Liver (tissue), 3 donors: ENCODE results near the gene EIF4ENIF1.

Experiments used
- SP1 ChIP-seq: IDR thresholded peaks from 2 replicates; pipeline ENCODE4 v1.6.1; 2018; ENCODE audit warnings: antibody characterized with exemption, mild to moderate bottlenecking
- TF ChIP-seq, protein P1 (sequence below): fragments of 150-350 bp; IDR thresholded peaks from 2 replicates; pipeline ENCODE4 v1.5.1; 2017; ENCODE audit warnings: improper control_type of control experiment, low read depth, low read length; ENCODE audit not compliant: missing input control
- donor health status: healthy.
- donor health status: healthy.

DNA sequence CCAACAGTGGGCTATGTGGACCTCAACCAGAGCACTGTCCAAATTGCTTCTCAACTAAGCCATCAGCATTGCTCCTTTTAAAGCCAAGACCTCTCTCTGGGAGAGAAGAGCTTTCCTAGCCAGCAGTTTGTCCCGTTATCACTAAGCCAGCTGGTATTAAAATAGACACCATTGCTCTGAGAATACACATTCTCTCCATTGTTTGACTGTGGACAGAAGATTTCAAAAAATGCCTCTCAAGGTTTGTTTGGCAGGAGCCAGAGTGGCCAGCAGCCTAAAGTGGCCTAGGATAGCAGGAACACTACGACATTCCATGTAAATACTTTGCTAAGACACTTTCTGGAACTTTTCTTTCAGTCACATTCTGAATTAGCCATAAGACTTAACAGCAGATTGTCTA lies 41.3 kb downstream of the EIF4ENIF1 start:
- TF ChIP-seq, protein P1, sequence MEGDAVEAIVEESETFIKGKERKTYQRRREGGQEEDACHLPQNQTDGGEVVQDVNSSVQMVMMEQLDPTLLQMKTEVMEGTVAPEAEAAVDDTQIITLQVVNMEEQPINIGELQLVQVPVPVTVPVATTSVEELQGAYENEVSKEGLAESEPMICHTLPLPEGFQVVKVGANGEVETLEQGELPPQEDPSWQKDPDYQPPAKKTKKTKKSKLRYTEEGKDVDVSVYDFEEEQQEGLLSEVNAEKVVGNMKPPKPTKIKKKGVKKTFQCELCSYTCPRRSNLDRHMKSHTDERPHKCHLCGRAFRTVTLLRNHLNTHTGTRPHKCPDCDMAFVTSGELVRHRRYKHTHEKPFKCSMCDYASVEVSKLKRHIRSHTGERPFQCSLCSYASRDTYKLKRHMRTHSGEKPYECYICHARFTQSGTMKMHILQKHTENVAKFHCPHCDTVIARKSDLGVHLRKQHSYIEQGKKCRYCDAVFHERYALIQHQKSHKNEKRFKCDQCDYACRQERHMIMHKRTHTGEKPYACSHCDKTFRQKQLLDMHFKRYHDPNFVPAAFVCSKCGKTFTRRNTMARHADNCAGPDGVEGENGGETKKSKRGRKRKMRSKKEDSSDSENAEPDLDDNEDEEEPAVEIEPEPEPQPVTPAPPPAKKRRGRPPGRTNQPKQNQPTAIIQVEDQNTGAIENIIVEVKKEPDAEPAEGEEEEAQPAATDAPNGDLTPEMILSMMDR: no peak
- TF ChIP-seq SP1: no peak
